HUES48 (cell line): Measurements from ENCODE around the gene TMEM114.

ENCODE experiments used
- H3K27ac ChIP-seq: one replicate; pipeline ENCODE4 v1.7.0; 2013; ENCODE audit warnings: low read depth, low read length, inconsistent platforms
- H3K27me3 ChIP-seq: 2 replicates; pipeline ENCODE4 v1.6.1; 2013; ENCODE audit warnings: mild to moderate bottlenecking, low read length; ENCODE audit not compliant: control insufficient read depth, insufficient read depth
- H3K36me3 ChIP-seq: 2 replicates; pipeline ENCODE4 v1.6.1; 2013; ENCODE audit warnings: low read length; ENCODE audit not compliant: control insufficient read depth, insufficient read depth
- H3K4me1 ChIP-seq: 2 replicates; pipeline ENCODE4 v1.6.1; 2013; ENCODE audit warnings: mild to moderate bottlenecking, low read length; ENCODE audit not compliant: control insufficient read depth, insufficient read depth
- H3K4me3 ChIP-seq: 2 replicates; pipeline ENCODE4 v1.5.1; 2013; ENCODE audit warnings: mild to moderate bottlenecking, low read depth, low read length
- H3K9ac ChIP-seq: 2 replicates; pipeline ENCODE4 v1.6.1; 2013; ENCODE audit warnings: mild to moderate bottlenecking, low read depth, low read length, moderate library complexity
- H3K9me3 ChIP-seq: 2 replicates; pipeline ENCODE4 v1.6.1; 2013; ENCODE audit warnings: low read length; ENCODE audit not compliant: control insufficient read depth, insufficient read depth

The TMEM114 gene

DNA sequence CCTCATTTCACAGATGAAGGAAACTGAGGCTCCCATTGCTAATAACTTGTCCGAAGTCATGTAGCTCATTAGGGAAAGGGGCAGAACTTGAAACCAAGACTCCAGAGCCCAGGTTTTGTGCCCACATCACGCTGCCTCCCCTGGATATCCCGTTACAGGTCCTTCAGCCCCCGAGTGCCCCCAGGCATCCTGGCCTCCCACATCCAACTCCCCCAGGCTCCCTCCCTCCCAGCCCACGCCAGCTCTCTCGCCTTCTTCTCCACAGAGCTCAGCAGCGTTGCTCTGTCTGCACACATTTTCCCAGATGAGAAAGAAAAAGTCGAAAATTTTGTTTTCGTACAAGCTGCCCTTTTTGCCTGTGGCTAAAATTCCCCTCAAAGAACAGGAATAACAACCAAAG lies 16.9 kb upstream of the TMEM114 start:
- Histone ChIP-seq H3K9me3 (no peaks in the 10 kb centered on the region), H3K27ac (no peak overlapping the region), H3K4me3 (no peak overlapping the region), H3K27me3 (no peaks in the 10 kb centered on the region), H3K4me1 (peaks cover 13% of the 10 kb centered on the region), H3K36me3 (no peaks in the 10 kb centered on the region), H3K9ac (no peak overlapping the region)

DNA sequence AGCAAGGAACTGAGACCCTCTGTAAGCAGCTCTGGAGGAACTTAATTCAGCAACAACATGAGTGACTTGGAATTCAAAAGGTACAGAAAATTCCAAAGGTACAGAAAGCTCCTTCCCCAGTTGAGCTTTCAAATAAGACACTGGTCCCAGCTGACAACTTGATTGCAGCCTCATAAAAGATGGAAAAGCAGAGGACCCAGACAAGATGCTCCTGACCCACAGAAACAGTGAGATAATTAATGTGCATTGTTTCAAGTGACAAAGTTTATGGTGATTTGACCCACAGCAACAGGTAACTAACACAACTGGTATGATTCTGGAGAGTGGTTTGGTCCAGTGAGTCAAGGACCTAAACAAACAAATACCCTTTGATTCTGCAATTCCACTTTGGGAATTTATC lies 15.2 kb upstream of the TMEM114 start:
- Histone ChIP-seq H3K27ac (no peak overlapping the region), H3K27me3 (no peaks in the 10 kb centered on the region), H3K36me3 (no peaks in the 10 kb centered on the region), H3K4me1 (peaks cover 13% of the 10 kb centered on the region), H3K4me3 (no peak overlapping the region), H3K9ac (no peak overlapping the region), H3K9me3 (no peaks in the 10 kb centered on the region)

DNA sequence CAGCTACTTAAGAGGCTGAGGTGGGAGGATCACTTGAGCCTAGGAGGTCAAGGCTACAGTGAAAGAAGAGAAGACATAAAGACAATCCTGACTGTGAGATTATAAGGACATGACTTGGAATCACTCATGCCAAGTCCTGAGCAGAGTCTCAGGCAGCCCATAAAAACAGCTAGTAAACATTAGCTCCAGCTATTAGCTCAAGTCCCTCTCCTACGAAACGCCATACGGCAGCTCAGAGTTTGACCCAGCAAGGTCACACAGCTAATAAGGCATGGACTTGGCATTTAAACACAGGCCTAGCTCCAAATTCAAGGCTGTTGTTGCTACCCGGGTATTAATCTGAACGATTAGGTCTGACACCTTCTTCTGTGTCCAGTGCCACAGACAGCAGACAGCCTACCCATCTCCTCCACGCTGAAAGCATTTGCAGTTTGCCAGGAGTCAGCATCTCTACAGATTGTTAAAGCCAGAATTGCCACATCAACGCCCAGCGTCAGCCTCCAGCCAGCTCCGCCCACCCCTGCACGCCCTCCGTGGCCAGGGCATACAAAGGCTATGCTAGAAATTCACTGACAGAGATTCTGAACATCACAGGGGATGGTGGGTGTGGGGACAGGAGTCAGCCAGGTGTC lies 9.9 kb upstream of the TMEM114 start:
- Histone ChIP-seq H3K36me3 (no peaks in the 10 kb centered on the region), H3K4me3 (no peak overlapping the region), H3K9ac (no peak overlapping the region), H3K4me1 (peaks cover 12% of the 10 kb centered on the region), H3K27ac (no peak overlapping the region), H3K9me3 (no peaks in the 10 kb centered on the region), H3K27me3 (no peaks in the 10 kb centered on the region; the same call in 1 of the 2 replicates)

DNA sequence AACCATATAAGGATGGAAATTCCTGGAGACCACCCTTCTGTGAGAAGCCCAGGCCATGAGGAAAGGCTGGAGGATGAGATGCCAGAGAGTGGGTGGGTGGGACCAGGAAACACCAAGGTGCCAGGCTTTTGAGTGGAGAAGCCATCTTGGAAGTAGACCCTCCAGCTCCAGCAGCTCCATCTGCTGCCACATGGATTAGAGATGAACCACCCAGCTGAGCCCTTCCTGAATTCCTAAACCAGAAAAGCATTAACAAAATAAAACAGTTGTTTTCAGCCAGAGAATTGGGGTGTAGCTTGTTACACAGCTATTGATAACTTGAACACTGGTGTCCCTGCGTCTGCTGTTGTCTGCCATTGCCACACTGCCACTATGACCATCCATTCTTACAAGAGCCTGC lies 6.3 kb upstream of the TMEM114 start:
- Histone ChIP-seq H3K4me1 (no peaks in the 10 kb centered on the region), H3K36me3 (no peaks in the 10 kb centered on the region), H3K4me3 (no peak overlapping the region), H3K9ac (no peak overlapping the region), H3K27me3 (peaks cover 17% of the 10 kb centered on the region), H3K9me3 (no peaks in the 10 kb centered on the region), H3K27ac (no peak overlapping the region)

GRCh38 chr16:8595783-8596182 lies 5.5 kb upstream of the TMEM114 start:
- no peak overlapping the region for H3K4me3 ChIP-seq
- H3K9me3 ChIP-seq, result no peaks in the 10 kb centered on the region
- H3K9ac ChIP-seq, result no peak overlapping the region
- H3K27me3 ChIP-seq, result peaks cover 25% of the 10 kb centered on the region
- no peaks in the 10 kb centered on the region for H3K36me3 ChIP-seq
- H3K4me1 ChIP-seq, result no peaks in the 10 kb centered on the region
- no peak overlapping the region for H3K27ac ChIP-seq

- no peaks in the 10 kb centered on the region for H3K4me1 ChIP-seq
- no peaks in the 10 kb centered on the region for H3K9me3 ChIP-seq
- H3K36me3 ChIP-seq, result no peaks in the 10 kb centered on the region
- no peak overlapping the region for H3K4me3 ChIP-seq
- no peak overlapping the region for H3K9ac ChIP-seq
- H3K27ac ChIP-seq, result no peak overlapping the region
- peaks cover 40% of the 10 kb centered on the region for H3K27me3 ChIP-seq
Measured at GRCh38 chr16:8594149-8594666, 3.9 kb upstream of the TMEM114 start.

- Histone ChIP-seq H3K36me3 (no peaks in the 10 kb centered on the region), H3K9me3 (no peaks in the 10 kb centered on the region), H3K27ac (no peak overlapping the region), H3K4me1 (peaks cover 4% of the 10 kb centered on the region; the same call in 1 of the 2 replicates), H3K4me3 (no peak overlapping the region), H3K27me3 (peaks cover 66% of the 10 kb centered on the region), H3K9ac (no peak overlapping the region)
Measured at GRCh38 chr16:8591451-8591850, 1.1 kb upstream of the TMEM114 start.

- Histone ChIP-seq H3K36me3 (no peaks in the 10 kb centered on the region), H3K9ac (no peak overlapping the region), H3K4me1 (peaks cover 4% of the 10 kb centered on the region; the same call in 1 of the 2 replicates), H3K27ac (no peak overlapping the region), H3K27me3 (peaks cover 66% of the 10 kb centered on the region), H3K4me3 (no peak overlapping the region), H3K9me3 (no peaks in the 10 kb centered on the region)
Measured at GRCh38 chr16:8590811-8591210, 500 bp upstream of the TMEM114 start.

- H3K4me1 ChIP-seq, result peaks cover 4% of the 10 kb centered on the region; the same call in 1 of the 2 replicates
- H3K9me3 ChIP-seq, result no peaks in the 10 kb centered on the region
- peaks cover 70% of the 10 kb centered on the region for H3K27me3 ChIP-seq
- peak overlapping the region; percentile 63 for H3K4me3 ChIP-seq
- no peaks in the 10 kb centered on the region for H3K36me3 ChIP-seq
- H3K9ac ChIP-seq, result no peak overlapping the region
- peak overlapping the region; percentile 20 for H3K27ac ChIP-seq
Measured at GRCh38 chr16:8589057-8589899, 1.0 kb downstream of the TMEM114 start.

DNA sequence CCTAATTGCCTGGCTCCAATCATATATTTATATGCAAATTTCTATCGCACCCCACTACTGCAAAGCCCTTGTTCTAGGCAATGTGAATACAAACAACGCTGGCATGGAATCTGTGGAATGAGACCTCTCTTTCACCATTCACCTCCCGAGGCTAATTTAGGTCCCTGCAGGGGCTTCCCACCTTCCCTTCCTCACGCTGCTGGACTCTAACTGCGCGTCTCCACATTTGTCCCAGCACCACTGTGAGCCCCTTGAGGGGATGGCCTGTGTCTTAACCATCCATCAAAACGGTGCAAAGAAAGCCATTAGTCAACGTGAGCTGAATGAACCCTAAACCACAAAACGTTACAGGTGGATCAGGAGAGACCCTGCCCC lies 1.6 kb downstream of the TMEM114 start:
- Histone ChIP-seq H3K9me3 (no peaks in the 10 kb centered on the region), H3K27ac (peak overlapping the region; percentile 20), H3K36me3 (no peaks in the 10 kb centered on the region), H3K27me3 (peaks cover 70% of the 10 kb centered on the region), H3K4me1 (peaks cover 4% of the 10 kb centered on the region; the same call in 1 of the 2 replicates), H3K4me3 (peak overlapping the region; percentile 63), H3K9ac (no peak overlapping the region)

- H3K9ac ChIP-seq, result no peak overlapping the region
- no peak overlapping the region for H3K27ac ChIP-seq
- H3K9me3 ChIP-seq, result no peaks in the 10 kb centered on the region
- no peaks in the 10 kb centered on the region for H3K36me3 ChIP-seq
- H3K27me3 ChIP-seq, result peaks cover 58% of the 10 kb centered on the region
- no peak overlapping the region for H3K4me3 ChIP-seq
- H3K4me1 ChIP-seq, result peaks cover 6% of the 10 kb centered on the region; the same call in 1 of the 2 replicates
Measured at GRCh38 chr16:8587065-8587464, 3.2 kb downstream of the TMEM114 start.
